GM19438 (cell line): ENCODE results near the gene ZNF511.

Experiments used
- ATAC-seq: cut with Tn5 transposase; IDR thresholded peaks from one replicate; pipeline ENCODE4 v1.9.1; 2021; ENCODE audit warnings: low read depth; ENCODE audit not compliant: unreplicated experiment

ZNF511 gene

DNA sequence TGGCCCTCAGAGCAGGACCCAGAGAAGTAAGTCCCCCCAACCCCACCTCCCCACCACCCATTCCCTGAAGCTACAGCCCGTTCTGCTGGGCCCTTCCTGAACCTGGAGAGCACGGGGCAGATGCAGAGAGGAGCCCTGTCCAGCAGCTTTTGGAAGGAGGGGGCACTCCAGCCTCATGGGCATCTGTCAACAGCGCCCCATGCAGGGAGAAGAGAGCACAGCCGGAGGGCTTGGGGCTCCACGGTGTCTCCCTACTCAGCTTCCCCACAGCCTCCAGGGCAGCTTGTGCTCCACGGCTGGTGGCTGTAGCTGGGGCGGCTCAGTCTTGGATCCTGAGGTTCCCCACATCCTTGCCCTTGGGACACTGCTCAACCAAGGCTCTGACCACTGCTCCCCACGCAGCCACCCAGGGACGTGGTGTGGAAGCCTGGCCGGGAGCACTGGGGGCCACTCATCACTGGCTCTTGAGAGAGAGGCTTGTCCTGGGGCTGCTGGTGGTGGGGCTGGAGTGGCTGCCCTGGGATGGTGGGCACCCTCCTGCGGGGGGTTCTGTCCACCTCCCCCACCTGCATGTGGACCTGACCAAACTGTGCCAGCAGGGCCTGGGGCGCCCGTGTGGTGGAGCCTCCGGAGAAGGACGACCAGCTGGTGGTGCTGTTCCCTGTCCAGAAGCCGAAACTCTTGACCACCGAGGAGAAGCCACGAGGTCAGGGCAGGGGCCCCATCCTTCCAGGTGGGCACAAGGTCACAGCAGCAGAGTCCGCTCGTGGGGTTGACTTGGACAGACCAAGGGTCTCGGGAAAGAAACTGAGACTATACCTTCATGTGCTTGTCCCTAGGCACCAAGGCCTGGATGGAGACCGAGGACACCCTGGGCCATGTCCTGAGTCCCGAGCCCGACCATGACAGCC, 42.9 kb downstream of the ZNF511 start:
- no peak for ATAC-seq

- no peak for ATAC-seq
Measured at GRCh38 chr10:133353202-133353959, 44.7 kb downstream of the ZNF511 start.

DNA sequence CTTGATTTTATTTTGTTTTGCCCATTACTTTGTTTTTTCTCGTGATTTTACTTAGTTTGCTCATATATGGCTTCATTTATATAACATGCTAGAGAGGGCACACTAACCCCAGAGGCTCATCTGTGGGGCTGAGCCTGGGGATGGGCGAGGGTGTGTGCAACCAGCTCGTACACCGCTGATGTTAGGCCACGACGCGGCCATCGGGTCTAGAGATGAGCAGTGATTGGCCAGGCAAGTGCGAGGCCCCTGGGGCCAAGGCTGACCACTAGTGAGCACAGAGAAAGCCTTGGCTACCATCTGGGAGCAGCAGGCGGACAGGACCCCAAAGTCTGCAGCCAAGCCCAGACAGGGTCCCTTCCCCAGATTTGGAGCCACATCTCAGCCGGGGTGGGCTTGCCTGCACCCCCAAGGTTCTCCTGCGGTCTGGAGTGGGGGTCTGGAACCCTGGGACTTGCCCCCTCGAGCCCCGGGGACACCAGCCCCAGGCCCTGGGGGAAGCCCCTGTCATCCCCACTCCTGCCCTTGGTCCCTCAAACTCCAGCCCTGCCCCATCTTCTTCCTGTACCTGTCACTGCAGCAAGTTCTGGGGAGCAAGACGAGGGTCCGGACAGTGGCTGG, 45.4 kb downstream of the ZNF511 start:
- no peak for ATAC-seq

DNA sequence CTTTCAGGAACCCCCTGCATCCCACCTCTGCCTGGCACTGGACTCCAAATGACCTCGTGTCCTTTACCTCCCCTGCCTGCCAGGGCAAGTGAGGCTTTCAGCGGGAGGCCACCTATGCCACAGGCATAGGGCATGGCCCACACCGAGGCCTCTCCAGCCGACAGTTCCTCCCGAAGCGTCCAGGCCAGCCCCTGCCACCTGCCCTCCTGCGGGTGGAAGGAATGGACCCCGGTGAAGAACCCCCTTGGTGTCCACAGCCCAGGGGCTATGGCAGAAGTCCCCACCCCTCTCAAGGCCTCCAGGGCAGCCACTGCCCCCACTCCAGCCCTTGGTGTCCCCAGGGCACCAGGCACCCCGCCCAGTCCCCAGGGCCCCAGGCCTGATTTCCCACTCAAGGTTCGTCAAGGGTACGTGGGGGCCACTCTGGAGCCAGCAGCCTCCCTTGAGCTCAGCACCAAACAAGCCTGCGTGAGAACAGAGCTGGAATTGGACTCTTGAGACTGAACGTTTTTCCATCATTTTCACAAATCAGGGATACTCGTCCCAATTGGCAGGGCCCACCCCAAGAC, 46.0 kb downstream of the ZNF511 start:
- ATAC-seq: no peak

DNA sequence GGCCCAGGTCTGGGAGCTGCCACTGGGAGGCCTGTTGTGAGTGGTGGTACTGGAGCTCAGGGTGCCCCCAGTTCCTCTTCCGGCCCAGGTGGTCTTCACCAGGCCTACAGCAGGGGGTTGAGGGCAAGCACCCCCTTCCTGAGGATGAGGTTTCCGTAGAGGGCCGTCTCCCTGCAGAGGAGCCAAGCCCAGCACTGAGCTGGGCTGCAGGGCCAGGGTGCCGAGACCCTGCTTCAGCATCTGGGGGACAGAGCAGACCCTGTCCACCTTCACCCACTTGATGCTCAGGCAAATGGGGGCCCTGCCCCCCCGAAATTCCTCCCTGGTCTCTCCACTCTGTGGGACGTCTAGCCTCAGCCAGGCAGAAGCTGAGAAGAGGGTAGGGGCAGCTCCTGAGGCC, 46.6 kb downstream of the ZNF511 start:
- ATAC-seq: no peak

DNA sequence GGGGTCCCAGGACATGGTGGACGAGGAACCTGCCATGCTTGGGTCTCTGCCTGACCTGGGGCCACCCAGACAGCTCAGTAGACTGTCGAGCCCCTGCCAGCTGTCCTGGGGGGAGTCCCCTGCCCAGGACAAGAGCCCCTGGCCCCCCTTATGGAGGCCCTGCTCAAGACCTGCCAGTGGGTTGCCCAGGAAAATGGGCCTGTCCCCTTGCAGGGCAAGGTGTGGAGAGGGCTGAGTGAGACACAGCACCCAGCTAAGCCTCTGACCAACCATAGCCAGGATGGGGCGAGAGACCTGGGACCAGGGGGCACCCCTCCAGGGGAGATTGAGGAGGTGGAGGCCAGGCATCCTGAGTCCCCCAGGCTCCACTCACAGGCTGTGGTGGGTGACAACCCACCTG, 47.3 kb downstream of the ZNF511 start:
- ATAC-seq: no peak

- ATAC-seq: peak; percentile 4
Measured at GRCh38 chr10:133356549-133357284, 48.0 kb downstream of the ZNF511 start.

GRCh38 chr10:133357285-133358161, 48.8 kb downstream of the ZNF511 start, which contains the start of gene FUOM:
FUOM (minus strand) TSS chr10:133358019; CDS start chr10:133358007, 12 bp downstream.
- peak; percentile 60 for ATAC-seq

GRCh38 chr10:133358162-133358924, 49.6 kb downstream of the ZNF511 start:
- no peak for ATAC-seq

GRCh38 chr10:133358925-133359310, 50.2 kb downstream of the ZNF511 start:
- no peak for ATAC-seq

- ATAC-seq: no peak
Measured at GRCh38 chr10:133359554-133359971, 50.8 kb downstream of the ZNF511 start.

DNA sequence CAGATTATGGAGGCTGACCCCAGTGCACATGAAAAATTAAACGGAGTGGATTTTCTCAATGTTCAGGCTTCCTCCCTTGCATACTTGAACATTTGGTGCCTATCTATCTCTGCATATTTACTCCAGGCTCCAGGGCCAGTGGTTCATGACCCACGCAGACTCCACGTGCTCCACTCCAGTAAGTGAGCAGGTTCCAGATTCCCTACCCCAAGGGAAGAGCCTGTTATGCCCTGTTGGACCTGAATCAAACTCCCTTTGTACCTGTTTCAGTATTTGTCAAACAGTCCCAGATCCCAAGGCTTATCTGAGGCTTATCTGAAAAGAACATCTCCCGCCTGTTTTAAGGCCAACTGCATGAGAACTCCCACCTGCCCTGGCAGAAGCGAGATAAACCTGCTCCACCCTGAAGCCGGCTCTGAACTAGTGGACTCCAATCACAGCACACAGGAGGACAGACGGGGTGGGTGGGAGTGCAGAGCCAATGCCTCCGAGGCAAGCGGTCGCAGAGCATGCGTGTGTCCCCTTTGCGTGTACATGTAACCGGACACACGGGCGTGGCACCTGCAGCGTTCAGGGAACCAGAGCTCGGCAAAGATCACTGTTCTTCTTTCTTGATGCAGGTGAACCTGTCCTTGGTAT, 51.4 kb downstream of the ZNF511 start:
- ATAC-seq: no peak

DNA sequence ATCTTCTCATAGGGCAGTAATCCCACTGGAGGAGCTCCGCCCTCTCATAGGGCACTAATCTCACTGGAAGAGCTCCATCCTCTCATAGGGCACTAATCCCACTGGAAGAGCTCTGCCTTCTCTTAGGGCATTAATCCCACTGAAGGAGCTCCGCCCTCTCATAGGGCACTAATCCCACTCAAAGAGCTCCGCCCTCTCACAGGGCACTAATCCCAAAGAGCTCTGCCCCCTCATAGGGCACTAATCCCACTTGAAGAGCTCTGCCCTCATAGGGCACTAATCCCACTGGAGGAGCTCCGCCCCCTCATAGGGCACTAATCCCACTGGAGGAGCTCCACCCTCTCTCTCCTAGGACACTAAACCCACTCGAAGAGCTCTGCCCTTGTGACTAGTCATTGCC, 52.5 kb downstream of the ZNF511 start:
- no peak for ATAC-seq

- no peak for ATAC-seq
Measured at GRCh38 chr10:133361773-133362441, 53.2 kb downstream of the ZNF511 start.
